Measurements from ENCODE around the gene HOXA9. TPM values are rescaled to one million over a fixed set of nuclear protein-coding genes. Genes with fewer than 3 reads are reported as not detected.

Gene HOXA9
- total and polyA plus RNA-seq, 2 of the 4 experiments (the other 2 are of a cell fraction) = 0.18 to 0.32 TPM

DNA sequence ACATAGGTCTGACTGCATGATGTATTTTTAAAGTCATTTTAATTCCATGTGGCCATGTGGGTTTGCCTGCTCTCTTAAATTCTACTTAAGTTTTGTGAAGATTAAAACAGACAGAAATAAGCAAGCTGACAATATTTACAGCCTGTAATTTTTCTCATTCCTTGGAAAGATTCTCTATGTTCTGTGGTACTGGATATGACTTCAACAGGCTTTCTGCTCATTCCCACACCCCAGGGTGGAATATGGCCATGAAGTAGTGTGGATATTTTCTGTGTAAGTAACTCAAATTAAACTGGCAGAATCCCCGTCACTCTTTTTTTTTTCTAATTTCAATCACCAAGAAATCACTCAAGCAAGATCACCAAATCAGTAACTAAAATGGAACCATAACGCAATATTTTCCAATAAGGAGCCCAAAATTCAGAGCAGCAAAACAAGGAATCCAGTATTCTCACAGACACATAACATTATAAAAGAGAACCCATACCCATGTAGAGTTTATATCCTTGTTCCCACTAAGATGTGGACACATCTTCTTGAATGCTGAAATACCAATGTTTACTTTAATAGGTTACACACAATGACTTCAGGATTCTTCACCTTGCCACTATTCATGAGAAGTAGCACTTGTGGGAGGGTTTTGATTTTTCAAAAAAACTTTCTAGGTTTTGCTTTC lies 27.6 kb downstream of the HOXA9 start:
- Histone ChIP-seq H4K8ac (ENCODE audit: low read depth in 2 of 2, low read length in 2 of 2) (peak overlapping the region; percentile 16 to 57; a peak in 1 of 4 replicates), H2BK15ac (ENCODE audit: low read depth, low read length) (0 out of 3 replicates have a peak overlapping the region, but pooled peaks have one; percentile 23), H2AK9ac (replicated peaks; ENCODE audit: low read depth, low read length, poor library complexity) (no peak overlapping the region), H3K18ac (ENCODE audit: low read depth, low read length) (peak overlapping the region; percentile 20; the same call in 1 of the 2 replicates), H3K36me3 (ENCODE audit: control insufficient read depth, insufficient read depth, low read length) (peaks cover 9% of the 10 kb centered on the region), H2BK120ac (ENCODE audit: low read depth, low read length) (no peak overlapping the region), H3K9ac (ENCODE audit: low read depth, low read length) (peak overlapping the region; percentile 45; the same call in 1 of the 2 replicates), H3K4me1 (ENCODE audit: control insufficient read depth, insufficient read depth, low read length) (peaks cover 23% of the 10 kb centered on the region), H3K9me1 (ENCODE audit: insufficient read depth, low read length) (peaks cover 8% of the 10 kb centered on the region; the same call in 1 of the 2 replicates), H2BK20ac (ENCODE audit: low read depth, low read length) (no peak overlapping the region), H3K79me1 (ENCODE audit: low read depth in 1 of 2, low read length in 2 of 2) (peaks cover 9 to 45% of the 10 kb centered on the region in 2 experiments), H2AK5ac (ENCODE audit: low read depth, low read length) (no peak overlapping the region), H3K27me3 (ENCODE audit: control insufficient read depth, insufficient read depth, low read length) (no peaks in the 10 kb centered on the region), H3K4ac (ENCODE audit: low read depth, low read length) (no peak overlapping the region; the same call in 1 of the 2 replicates), H3K9me3 (ENCODE audit: control insufficient read depth, insufficient read depth, low read length) (no peaks in the 10 kb centered on the region), H3K56ac (ENCODE audit: extremely low read depth, insufficient read depth, low read length) (peak overlapping the region; percentile 37; the same call in 1 of the 2 replicates), H2AFZ (replicated peaks; ENCODE audit: low read length, poor library complexity) (no peak overlapping the region), H3K4me3 (ENCODE audit: insufficient read depth, low read depth, low read length) (no peak overlapping the region), H3K23ac (ENCODE audit: low read depth, low read length) (peak overlapping the region; percentile 60), H4K20me1 (ENCODE audit: insufficient read depth, low read length) (no peaks in the 10 kb centered on the region), H4K5ac (ENCODE audit: low read depth, low read length) (no peak overlapping the region), H3K27ac (ENCODE audit: insufficient read depth, low read length) (no peak overlapping the region; the same call in 1 of the 2 replicates), H3K4me2 (ENCODE audit: low read depth, low read length) (peak overlapping the region; percentile 94), H4K91ac (ENCODE audit: insufficient read depth, low read depth, low read length) (no peak overlapping the region), H2BK5ac (ENCODE audit: low read depth, low read length, poor library complexity, severe bottlenecking) (peak overlapping the region; percentile 35), H3K14ac (replicated peaks; ENCODE audit: low read depth, low read length) (no peak overlapping the region)
- dilution Hi-C loops (cut with HindIII; ENCODE audit: low sequenced_read_pairs, unreplicated experiment) (no loop called here), intact Hi-C loops (cut with micrococcal nuclease) (no loop called here), in situ Hi-C loops (cut with MboI; ENCODE audit: low sequenced_read_pairs) (no loop called here)
- TF ChIP-seq FOS (IDR thresholded peaks at IDR 0.05; ENCODE audit: low read depth, low read length) = no peak
- TF ChIP-seq, protein P1, sequence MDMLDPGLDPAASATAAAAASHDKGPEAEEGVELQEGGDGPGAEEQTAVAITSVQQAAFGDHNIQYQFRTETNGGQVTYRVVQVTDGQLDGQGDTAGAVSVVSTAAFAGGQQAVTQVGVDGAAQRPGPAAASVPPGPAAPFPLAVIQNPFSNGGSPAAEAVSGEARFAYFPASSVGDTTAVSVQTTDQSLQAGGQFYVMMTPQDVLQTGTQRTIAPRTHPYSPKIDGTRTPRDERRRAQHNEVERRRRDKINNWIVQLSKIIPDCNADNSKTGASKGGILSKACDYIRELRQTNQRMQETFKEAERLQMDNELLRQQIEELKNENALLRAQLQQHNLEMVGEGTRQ (IDR thresholded peaks at IDR 0.05; ENCODE audit: low read depth, low read length) = no peak
- TF ChIP-seq RCOR1 (IDR thresholded peaks at IDR 0.05; ENCODE audit: insufficient replicate concordance, low read length) = no peak
- peak; percentile 26; the same call in 1 of the 2 replicates for TF ChIP-seq POLR2A (IDR thresholded peaks at IDR 0.05; ENCODE audit: low read depth, low read length)
- peak; percentile 65; the same call in 1 of the 2 replicates for TF ChIP-seq CEBPB (IDR thresholded peaks at IDR 0.05; ENCODE audit: low read depth, low read length)
- no peak for TF ChIP-seq NFE2L2 (IDR thresholded peaks at IDR 0.05; ENCODE audit: low read depth, low read length)
- no peak for TF ChIP-seq MAZ (IDR thresholded peaks at IDR 0.05; ENCODE audit: borderline replicate concordance, low read depth, low read length)
- peak; percentile 73 for DNase-seq
- BruUV-seq (replicated peaks) = no TSS peak
- ChIA-PET POLR2A (ENCODE audit: unreplicated experiment) (no interaction called here), CTCF (interaction anchor here (0.9 kb wide), 1 partner anchor 23 kb away, joined by 3 read pairs; no protein-coding TSS in a partner anchor)
- no peak for ATAC-seq (ENCODE audit: low read depth)
- WGBS, 2 experiments (ENCODE audit: extremely low coverage in 2 of 2, insufficient read length in 1 of 2) = no CpG with 5 or more reads among the region's 2 CpGs

Data from IMR-90 (cell line).